ENCODE results near the gene DHX15. TPM values are rescaled to one million over a fixed set of nuclear protein-coding genes. Genes with fewer than 3 reads are reported as not detected.

Gene DHX15
- total and polyA plus RNA-seq, 9 donors: 57.3 to 129 (median 106) TPM

GRCh38 chr4:24595659-24596058 lies 11.3 kb upstream of the DHX15 start:
- no peak overlapping the region for H3K4me3 ChIP-seq
- no peak for DNase-seq
- no peaks in the 10 kb centered on the region for H3K27me3 ChIP-seq
- intact Hi-C loops (cut with DNase I): no loop called here
- TF ChIP-seq EP300 (IDR thresholded peaks at IDR 0.05) (no peak), POLR2A (IDR thresholded peaks at IDR 0.05) (no peak), CTCF (IDR thresholded peaks at IDR 0.05) (no peak)
- H3K9me3 ChIP-seq: no peaks in the 10 kb centered on the region
- no peaks in the 10 kb centered on the region for H3K36me3 ChIP-seq
- H3K27ac ChIP-seq: no peak overlapping the region
- whole genome bisulfite sequencing, 3 donors: 77 to 87% (median 83%) methylated on average over 2 of the region's 2 CpGs
- no peaks in the 10 kb centered on the region for H3K4me1 ChIP-seq (ENCODE audit: insufficient read depth)

GRCh38 chr4:24594887-24595286 lies 10.5 kb upstream of the DHX15 start:
- H3K4me3 ChIP-seq: no peak overlapping the region
- intact Hi-C loops (cut with DNase I): loop anchor here in 1 of 4 donors (5.0 kb wide), 1 partner anchor 123 kb away; no protein-coding TSS in a partner anchor
- WGBS, 3 donors: 82 to 93% (median 93%) methylated on average over 2 of the region's 2 CpGs

GRCh38 chr4:24589448-24589847 lies 5.1 kb upstream of the DHX15 start:
- WGBS, 3 donors: 85 to 88% (median 88%) methylated on average over 2 of the region's 2 CpGs
- no peak overlapping the region for H3K27ac ChIP-seq
- no peaks in the 10 kb centered on the region for H3K9me3 ChIP-seq
- DNase-seq: no peak
- intact Hi-C loops (cut with DNase I): loop anchor here in 2 of 4 donors (10.0 kb wide), 1 partner anchor 205 kb away; the partner anchor contains the start of gene SOD3 (in 2 of the 2)
- H3K36me3 ChIP-seq: no peaks in the 10 kb centered on the region
- no peaks in the 10 kb centered on the region for H3K27me3 ChIP-seq
- H3K4me3 ChIP-seq: no peak overlapping the region
- no peak for TF ChIP-seq POLR2A (IDR thresholded peaks at IDR 0.05)
- TF ChIP-seq EP300 (IDR thresholded peaks at IDR 0.05): no peak
- TF ChIP-seq CTCF (IDR thresholded peaks at IDR 0.05): no peak
- no peaks in the 10 kb centered on the region for H3K4me1 ChIP-seq (ENCODE audit: insufficient read depth)

More at GRCh38 chr4:24594887-24595286, 10.5 kb upstream of the DHX15 start:
- H3K36me3 ChIP-seq: no peaks in the 10 kb centered on the region
- H3K27ac ChIP-seq: no peak overlapping the region
- no peak for DNase-seq
- no peaks in the 10 kb centered on the region for H3K9me3 ChIP-seq
- TF ChIP-seq CTCF (IDR thresholded peaks at IDR 0.05): no peak
- TF ChIP-seq EP300 (IDR thresholded peaks at IDR 0.05): no peak
- TF ChIP-seq POLR2A (IDR thresholded peaks at IDR 0.05): no peak
- no peaks in the 10 kb centered on the region for H3K27me3 ChIP-seq
- H3K4me1 ChIP-seq (ENCODE audit: insufficient read depth): no peaks in the 10 kb centered on the region

- intact Hi-C loops (cut with DNase I): loop anchor here in 2 of 4 donors (10.0 kb wide), 1 partner anchor 206 kb away; the partner anchor contains the start of gene SOD3 (in 2 of the 2)
- TF ChIP-seq CTCF (IDR thresholded peaks at IDR 0.05) (no peak), POLR2A (IDR thresholded peaks at IDR 0.05) (no peak), EP300 (IDR thresholded peaks at IDR 0.05) (no peak)
- no peak for DNase-seq
- Histone ChIP-seq H3K4me1 (ENCODE audit: insufficient read depth) (no peaks in the 10 kb centered on the region), H3K27me3 (no peaks in the 10 kb centered on the region), H3K4me3 (no peak overlapping the region), H3K36me3 (no peaks in the 10 kb centered on the region), H3K9me3 (no peaks in the 10 kb centered on the region), H3K27ac (no peak overlapping the region)
- 47 to 61% (median 53%) methylated on average over 7 of the region's 7 CpGs for WGBS, 3 donors
Measured at GRCh38 chr4:24588216-24588954, 4.0 kb upstream of the DHX15 start.
